NCI-H748 (cell line): ENCODE results near the gene CCKAR.

ENCODE experiments used
- DNase-seq: peaks from one replicate; lab custom pipeline; 2025; ENCODE audit not compliant: unreplicated experiment; lab: John Stamatoyannopoulos, UW

The CCKAR gene

DNA sequence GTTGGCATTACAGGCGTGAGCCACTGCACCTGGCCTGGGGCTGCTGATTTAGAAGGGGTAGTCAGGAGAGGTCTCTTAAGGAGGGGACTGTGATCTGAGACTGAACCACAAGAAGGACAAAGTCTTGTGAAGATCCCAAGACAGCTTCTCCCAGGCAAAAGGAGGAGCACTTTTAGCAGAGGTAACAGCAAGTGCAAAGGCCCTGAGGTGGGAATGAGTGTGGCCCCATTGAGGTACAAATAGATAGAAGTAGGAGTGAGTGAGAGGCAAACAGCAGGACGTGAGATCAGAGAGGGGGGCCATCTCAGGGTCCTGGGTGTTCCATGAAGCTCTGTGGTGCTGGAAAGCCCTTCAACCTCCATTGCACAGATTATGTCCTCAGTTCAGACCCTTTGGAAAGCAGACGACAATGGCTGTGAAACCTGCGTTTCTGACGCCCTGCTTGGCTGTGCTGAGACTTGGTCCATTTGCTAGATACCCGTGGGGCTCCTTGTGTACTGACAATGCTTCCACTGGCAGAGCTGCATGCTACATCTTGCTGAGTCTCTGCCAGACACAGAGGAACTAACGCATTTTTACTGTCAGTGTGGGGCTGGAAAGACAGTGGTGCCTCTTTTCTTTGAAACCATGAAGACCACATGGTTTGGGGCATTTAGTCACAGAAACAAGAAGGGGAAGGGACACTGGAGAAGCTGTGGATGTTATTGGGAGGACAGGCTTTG lies 1.3 kb upstream of the CCKAR start:
- no peak for DNase-seq

DNA sequence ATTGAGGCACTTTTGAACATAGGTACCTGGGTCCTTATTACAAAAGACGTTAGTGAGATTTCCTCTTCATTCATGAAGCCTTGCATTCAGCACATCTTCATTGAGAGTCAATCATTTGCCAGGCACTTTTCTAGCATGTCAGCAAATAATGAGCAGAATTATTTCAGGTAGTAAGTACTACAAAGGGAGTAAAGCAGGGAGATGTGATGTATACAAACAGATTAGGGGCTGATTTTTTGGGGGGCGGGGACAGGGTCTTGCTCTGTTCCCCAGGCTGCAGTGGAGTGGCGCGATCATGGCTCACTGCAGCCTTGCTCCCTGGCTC lies 638 bp upstream of the CCKAR start:
- no peak for DNase-seq

DNA sequence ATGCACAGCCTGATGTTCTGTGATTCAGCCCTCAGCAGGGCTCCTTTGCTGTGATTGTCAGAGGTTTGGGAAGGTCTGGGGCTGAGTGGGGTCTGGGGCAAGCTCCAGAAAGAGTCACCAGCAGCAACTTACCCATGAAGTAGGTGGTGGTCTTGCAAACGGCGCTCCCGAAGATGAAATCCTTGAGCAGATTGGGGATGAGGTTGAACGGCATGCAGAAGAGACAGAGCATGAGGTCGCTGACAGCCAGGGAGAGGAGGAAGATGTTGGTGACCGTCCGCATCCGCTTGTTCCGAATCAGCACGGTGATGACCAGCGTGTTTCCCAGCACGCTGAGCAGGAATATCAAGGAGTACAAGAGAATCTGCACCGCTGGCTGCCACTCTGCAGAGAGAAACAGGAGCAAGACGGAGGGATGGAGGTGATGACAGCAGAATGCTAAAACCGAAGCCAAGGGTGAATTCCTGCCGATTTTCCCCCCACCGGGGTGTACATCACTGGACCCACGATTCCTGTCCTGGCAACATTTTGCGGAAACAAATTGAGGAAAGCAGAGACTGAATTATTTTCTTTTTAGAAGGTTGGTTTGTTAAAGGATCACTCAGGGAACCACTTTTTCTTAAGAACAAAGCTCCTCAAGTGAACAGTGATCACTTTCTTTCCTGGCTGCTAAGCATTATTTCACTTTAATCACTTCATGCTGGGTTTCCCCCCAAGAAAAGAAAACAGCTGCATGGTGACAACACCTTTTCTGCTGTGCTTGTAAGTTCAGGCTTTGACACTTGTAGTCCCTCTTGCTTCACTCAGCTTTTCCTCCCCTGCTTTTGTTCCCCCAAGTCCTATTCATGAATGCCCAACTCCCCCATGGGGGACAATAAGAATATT lies 941 bp downstream of the CCKAR start:
- no peak for DNase-seq

DNA sequence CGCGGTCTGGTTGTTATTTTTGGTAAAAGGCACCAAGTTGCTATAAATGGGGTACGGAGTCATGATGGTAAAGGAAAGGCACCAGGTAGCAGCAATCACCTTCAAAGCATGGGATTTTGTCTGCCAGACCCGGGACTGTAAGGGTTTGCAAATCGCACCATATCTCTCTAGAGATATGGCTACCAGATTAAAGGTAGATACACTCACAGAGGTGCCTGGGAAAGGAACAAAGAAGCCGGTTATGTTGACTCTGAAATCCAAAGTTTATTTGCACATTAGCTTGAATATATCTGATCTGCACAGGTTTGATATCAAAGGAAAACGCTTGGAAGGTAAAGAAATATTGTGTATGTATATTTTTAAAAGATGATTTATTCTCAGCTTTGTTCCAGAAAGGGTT lies 4.6 kb downstream of the CCKAR start:
- DNase-seq: no peak

DNA sequence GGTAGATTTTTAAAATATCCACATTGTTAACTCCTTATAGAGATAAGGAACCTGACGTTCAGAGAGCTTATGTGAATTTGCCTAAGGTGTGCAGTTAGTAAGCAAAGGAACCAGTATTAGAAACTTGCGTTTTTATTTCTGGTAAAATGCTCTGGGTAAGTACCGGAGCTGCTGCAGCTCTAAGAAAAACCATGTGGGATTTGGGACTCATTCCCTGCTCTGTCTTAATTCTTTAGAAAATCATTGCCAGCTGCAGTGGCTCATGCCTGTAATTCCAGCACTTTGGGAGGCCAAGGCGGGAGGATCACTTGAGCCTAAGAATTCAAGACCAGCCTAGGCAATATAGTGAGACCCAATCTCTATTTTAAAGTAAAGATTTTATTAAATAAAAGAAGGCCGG lies 5.8 kb downstream of the CCKAR start:
- DNase-seq: no peak

DNA sequence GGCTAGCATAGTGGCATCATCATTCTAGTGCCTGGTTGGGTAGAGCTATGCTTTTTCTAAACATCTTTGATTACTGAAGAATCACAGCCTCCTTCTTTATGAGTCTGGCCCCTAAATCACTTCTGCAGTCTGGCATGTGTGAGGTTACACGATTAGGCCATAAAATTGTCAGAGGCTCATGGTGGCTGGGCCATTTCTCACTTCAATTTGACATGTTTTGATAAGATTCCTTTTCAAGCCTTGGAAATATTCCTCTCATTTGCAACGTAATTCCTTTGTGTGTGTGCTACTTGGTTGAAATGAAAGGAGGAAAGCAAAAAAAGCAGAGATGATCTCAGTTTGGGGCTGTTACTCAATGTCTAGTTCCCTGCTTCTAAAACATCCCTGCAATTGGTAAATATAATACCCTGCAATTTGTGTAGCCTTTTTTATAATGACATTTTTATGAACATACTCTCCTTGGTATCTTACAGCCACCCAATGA lies 6.2 kb downstream of the CCKAR start:
- no peak for DNase-seq

DNA sequence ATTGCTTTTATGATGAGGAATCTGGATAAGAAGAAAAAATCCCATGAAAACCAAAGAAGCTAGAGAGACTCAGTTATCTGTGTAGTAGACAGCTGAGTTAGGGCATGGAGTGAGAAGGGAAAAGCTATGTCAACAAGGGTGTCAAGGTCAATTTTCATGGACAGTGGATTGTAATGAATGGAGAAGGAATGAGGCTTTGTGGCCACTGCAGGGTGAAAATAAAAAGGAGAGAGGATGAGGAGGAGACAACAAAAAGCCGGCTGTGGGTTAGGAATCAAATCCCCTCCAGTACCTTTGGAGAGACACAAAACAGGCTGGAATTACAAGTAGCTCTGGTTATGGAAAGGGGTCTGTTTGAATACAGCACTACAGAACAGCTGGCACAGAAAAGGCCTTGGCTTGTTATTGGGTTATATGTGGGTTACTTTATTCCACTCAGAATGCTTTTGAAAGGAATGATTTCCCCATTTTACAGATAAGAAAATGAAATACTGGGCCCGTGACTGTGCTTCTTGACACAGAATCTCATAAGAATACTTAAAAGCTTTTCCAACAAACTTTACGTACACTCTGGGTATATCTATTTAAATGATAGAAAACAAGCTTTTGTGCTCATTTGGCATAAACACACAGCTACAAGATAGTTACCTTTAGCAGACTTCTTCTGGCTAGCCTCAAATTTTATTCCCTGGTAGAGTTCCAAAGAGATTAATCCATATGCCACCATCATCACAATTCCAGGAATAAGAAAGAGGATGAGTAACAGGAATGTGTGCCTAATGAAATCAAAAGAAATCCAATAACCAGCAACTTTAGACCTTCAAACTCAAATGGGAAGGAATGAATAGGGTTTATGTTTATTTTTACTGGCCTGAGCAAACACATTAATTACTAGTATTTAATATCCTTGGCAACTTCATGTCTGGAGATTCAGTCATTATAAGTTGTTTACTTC lies 7.5 kb downstream of the CCKAR start:
- DNase-seq: no peak

DNA sequence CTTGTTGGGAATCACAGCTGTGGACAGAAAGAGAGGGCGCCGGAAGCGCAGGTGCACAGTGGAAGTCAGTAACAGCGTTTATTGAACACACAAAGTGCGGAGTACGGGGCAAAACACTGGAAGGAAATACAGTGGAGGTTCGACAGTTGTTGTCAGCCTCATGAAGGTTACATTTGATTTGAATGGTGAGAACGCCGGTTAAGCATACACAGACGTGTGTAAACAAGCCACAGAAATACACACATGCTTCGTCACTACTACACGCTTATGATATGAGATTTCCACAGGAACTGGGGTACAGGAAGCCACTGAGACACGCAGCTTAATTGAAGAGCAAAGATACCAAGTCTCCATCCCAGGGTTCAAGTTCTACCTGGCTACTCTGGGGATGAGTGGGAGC lies 12.0 kb downstream of the CCKAR start:
- DNase-seq: no peak

DNA sequence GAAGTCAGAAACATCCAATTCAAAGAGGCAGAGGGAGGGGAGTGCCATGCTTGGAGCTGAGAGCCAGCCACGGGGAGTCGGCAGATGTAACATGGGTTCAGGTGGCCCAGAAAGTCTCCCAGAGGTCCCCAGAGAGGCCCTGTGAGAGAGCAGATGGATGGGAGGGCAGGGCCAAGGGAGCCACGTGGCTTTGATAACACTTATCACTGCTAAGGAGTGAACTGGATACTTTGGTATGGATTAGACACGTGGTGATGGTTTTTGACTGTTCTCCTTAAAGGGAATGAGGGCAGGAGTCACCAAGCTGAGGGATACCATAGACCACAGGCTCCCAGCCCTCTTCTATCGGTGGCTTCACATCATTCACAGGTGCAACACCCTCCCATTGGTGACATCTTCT lies 13.7 kb downstream of the CCKAR start:
- no peak for DNase-seq

DNA sequence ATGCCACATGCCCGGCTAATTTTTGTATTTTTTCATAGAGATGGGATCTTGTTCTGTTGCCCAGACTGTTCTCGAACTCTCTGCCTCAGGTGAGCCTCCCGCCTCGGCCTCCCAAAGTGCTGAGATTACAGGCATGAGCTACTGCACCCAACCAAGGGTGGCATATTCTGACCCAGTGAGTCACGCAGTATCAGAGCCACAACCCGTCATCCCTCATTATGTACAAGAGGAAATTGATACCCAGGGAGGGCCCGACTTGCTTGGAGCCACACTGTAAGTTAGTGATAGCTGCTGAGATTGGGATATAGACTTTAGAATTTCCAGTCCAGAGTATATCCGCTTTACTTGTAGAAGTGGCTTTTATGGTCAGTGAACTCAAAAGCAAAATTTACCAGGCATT lies 14.6 kb downstream of the CCKAR start:
- no peak for DNase-seq

DNA sequence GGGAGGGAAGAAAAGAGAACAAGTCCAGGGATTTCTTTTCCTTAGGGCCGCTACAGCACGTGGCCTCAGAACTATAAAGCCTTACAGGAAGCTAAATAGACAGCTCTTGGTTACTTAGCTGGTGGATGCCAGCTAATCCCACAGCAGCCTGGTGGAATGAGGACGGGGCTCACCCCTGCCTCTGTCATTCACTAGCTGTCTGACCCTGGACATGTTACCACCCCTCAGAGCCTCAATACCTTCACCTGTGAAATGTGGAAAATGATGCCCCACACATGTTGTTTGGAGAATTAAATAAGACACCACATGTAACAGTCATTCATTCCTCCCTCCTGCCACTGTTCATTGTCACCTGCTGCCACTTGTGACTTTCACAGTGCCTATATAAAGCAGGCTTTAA lies 15.7 kb downstream of the CCKAR start:
- no peak for DNase-seq

DNA sequence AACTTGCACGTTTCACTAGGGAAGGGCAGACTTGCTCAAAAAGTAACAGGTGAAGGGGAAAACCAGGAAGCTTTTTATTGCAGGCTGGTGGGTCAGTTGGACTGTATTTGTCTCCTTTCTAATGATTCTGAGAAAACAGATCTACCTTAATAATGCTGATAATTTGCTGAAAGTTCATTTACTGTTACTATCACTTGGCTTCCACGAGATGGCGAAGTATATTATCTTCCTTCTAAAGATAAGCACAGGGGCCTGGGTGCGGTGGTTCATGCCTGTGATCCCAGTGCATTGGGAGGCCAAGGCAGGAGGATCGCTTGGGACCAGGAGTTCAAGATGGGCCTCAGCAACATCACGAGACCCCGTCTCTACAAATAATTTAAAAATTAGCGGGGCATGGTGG lies 16.4 kb downstream of the CCKAR start:
- DNase-seq: no peak

DNA sequence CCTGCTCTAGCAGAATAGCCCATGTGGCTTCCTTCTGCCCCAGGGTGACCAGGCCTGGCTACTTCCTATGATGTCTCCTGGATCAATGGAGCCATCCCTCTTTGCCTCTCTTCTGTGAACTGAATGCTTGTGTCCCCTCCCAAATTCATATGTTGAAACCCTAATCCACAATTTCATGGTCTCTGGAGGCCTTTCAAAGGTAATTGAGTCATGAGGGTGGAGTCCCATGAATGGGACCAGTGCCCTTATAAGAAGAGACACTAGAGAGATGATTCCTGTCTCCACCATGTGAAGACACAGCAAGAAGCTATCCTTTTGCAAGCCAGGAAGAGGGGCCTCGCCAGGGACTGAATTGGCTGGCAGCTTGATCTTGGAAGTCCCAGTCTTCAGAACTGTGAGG lies 18.4 kb downstream of the CCKAR start:
- no peak for DNase-seq

DNA sequence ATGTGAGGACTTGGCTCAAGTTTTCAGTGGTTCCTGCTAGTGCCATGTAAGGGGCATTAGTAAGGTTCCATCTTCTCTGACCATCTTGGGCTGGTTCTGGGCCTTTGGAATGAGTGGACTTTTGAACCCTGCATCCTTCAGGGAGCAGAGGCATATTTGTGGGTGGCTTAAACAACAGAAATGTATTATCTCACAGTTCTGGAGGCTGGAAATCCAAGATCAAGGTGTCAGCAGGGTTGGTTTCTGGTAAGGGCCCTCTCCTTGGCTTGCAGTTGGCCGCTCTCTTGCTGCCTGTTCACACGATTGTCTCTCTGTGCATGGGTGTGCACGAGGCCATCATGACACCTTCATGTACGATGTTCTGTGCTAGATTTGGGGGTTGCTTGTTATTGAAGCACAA lies 21.3 kb downstream of the CCKAR start:
- DNase-seq: no peak

DNA sequence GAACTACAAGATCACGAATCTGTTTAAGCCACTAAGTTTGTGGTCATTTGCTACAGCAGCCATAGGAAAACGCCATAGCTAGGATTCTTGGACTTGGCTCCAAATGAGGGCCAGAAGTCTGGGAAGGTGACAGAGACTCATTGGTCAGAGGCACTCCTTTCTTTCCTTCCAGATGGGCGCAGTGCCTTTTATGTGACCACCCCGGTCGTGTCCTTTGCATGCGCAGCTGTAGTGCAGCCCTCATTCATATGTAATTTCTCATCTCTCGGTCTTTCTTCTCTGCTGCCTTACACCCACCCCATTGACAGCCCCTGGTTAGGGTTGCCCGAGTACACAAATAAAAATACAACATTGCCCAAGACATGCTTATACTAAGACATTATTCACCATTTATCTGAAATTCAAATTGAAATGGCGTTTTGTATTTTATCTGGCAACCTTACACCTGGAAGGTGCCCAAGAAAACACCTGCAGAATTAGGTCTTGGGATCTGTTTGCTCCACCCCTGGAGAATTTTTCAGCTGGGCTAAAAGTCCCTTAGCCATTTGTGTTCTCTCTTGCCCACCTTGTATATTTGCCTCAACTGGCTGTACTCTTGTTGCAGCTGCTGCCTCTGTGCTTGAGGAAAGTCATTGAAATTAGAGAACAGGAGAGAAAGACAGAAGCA lies 21.9 kb downstream of the CCKAR start:
- no peak for DNase-seq

DNA sequence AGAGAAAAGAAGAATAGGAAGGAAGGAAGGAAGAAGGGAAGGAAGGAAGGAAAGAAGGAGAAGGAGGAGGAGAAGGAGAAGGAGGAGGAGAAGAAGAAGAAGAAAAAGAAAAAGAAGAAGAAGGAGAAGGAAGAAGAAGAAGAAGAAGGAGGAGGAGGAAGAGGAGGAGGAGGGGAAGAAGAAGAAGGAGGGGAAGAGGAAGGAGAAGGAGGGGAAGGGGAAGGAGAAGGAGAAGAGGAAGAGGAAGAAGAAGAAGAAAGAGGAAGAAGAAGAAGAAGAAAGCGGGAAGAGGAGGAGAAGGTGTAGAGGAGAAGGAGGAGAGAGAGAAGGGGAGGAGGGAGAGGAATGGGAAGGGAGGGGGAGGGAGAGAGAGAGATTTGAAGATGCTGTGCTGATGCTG lies 22.6 kb downstream of the CCKAR start:
- no peak for DNase-seq

DNA sequence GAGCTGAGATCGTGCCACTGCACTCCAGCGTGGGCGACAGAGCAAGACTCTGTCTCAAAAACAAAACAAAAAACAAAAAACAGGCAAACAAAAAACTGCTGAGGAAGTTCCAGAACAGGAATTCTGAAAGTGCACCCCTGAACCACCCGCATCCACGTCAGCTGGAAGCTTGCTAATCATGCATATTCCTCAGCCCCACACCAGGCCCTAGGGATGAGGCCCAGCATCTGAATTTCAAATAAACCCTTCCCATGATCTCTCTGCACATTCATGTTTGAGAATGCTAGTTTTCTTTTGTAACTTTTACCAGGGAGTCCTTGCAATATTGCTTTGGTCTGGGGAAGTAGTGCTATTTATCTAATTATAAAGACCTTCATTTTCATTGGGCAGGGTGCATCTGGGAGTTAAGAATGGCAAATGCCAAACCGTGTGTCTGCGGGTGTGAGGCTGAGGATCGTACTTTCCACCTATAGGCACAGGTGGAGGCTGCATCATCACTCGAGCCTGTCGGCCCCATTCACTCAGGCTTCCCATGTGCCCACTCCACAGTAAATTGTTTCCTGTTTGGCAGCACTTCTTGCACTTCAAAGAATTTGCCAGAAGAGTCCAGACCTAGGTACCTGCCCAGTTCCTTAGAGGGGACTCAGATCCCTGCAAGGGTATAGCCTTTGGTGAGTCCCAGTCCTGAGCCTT lies 23.6 kb downstream of the CCKAR start:
- DNase-seq: no peak

DNA sequence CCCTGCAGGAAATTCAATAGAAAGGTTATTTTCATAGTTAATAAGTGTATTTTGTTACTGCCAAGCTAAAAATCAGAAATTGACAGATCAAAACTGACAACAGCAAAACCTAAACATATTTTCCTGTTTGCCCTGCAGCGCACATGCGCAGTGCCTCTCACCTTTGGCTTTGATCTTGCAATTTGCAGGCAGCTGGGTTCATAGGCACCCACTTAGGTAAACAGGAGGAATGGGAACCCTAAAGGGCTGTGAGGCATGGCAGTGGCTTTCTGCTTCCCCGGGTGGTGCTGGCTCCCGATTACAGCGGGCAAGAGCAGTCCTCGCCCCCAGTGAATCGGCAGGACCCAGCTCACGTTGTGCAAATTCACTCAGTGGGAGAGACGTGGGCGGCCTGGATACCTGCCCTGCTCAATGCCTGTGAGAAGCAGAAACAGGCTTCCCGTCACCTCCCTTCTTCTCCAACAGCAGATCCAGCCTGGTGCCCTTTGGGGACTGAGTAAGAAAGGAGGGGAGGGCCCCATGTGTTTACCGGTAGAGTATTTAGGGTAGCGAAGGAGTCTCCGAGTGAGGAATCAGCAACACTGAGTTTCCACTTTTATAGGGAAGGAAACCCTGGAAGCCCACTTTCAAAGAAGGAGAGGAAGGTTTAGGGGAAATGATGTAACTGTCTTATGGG lies 25.7 kb downstream of the CCKAR start:
- DNase-seq: no peak

DNA sequence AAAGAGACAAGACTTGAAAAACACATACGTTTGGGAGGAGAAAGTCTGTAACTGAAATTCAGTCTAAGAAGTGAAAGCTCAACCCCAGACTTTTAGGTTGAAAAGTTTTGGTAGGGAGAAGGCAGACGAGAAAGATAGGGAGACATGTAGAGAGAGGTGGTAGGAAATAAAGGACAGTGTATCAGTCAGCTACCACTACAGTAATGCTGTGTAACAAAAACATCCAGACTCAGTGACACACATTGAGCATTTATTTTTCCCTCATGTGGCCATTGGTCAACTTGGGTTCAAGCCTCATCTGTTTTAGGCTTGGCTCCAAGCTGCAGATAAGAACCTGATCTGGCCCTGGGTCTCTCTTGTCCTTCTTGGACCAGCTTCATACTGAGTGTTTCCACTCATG lies 26.9 kb downstream of the CCKAR start:
- DNase-seq: no peak

DNA sequence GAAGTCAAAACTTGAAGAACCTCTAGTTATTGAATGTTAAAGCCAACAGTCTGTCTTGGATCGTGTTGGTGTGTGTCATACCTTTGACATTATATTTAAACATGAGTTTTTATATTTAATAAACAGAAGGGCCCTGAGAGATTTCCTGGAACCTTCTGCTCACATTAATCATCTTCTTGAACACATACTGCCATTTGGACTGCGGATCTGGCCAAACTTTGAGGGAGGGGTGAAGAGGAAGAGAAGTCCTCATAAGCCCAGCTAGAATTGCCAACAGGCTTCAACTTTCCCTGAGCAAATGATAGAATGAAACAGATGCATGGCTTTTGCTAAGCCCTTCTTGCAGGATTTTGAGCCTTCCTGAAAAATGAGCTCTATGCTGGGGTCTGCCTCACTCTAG lies 27.4 kb downstream of the CCKAR start:
- no peak for DNase-seq
